ENCODE results near the gene TCF7L1.

The TCF7L1 gene

GRCh38 chr2:85257359-85257969, 124.3 kb downstream of the TCF7L1 start:
- DNase-seq: no peak

GRCh38 chr2:85257970-85258605, 124.9 kb downstream of the TCF7L1 start:
- no peak for DNase-seq

DNA sequence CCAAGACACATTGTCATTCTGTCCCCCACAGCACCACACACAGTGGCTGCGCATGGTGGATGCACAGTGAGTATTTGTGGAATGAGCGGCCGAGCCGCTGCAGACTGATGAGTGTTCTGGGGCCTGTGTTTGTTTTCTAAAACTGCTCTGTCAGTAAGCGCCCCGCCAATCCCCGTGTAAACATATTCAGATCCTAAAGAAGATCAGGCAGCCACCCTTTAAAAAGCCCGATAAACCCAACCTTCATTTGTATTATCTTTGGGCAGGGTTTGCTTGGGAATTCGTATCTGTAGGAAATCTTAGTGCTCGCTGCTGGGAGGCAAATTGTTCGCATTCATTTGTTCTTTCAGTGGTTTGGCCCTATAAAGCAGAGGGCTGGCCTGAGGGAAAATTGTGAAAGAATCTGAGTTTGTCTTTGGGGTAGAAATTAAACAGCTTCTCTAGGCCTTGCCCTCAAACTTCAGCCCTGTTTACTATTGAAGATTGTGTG, 126.0 kb downstream of the TCF7L1 start:
- DNase-seq: no peak

DNA sequence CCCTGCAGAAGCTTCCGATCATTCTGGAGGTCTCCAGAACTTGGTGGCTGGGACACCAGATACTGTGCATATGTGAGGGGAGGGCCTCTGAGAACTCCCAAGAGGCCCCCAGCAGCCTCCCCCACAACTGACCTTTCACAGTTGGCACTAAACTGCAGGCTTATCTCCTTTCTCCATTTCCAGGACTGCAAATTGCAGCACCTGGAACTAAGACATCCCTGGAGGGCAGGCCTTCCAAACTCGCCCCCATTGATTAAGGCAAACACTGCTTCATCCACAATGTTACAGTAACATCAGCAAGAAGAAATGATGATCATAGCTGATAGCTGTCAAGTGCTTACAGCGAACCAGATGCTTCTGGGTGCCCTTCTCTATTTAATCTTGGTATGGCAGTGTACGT, 126.7 kb downstream of the TCF7L1 start:
- DNase-seq: no peak

- no peak for DNase-seq
Observed at GRCh38 chr2:85263591-85263990, 130.4 kb downstream of the TCF7L1 start.

GRCh38 chr2:85264471-85264870, 131.3 kb downstream of the TCF7L1 start:
- no peak for DNase-seq

DNA sequence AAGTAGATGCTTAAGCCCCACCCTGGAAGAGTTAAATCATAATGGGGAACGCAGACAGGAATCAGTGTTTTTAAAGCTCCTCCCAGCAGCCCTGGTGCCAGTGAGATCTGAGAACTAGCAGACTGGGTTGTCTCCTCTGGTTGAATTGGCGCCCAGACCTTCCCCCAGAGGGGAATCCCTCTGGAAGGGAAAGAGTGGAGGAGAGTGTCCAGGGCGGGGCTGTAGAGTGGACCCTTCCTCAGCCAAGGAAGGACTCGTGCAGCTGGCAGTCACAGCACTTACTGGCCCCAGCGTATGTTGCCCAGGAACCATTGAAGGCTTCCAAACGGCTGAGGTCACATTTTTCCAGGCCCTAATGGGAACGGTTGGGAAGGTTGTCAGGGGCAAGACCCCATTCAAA, 132.1 kb downstream of the TCF7L1 start:
- DNase-seq: no peak

GRCh38 chr2:85266146-85267041, 133.2 kb downstream of the TCF7L1 start:
- peak; percentile 51 for DNase-seq

- DNase-seq: no peak
Observed at GRCh38 chr2:85269959-85270358, 136.8 kb downstream of the TCF7L1 start.

- no peak for DNase-seq
Observed at GRCh38 chr2:85272357-85272756, 139.2 kb downstream of the TCF7L1 start.

- peak; percentile 56 for DNase-seq
Observed at GRCh38 chr2:85273738-85274731, 140.8 kb downstream of the TCF7L1 start.

DNA sequence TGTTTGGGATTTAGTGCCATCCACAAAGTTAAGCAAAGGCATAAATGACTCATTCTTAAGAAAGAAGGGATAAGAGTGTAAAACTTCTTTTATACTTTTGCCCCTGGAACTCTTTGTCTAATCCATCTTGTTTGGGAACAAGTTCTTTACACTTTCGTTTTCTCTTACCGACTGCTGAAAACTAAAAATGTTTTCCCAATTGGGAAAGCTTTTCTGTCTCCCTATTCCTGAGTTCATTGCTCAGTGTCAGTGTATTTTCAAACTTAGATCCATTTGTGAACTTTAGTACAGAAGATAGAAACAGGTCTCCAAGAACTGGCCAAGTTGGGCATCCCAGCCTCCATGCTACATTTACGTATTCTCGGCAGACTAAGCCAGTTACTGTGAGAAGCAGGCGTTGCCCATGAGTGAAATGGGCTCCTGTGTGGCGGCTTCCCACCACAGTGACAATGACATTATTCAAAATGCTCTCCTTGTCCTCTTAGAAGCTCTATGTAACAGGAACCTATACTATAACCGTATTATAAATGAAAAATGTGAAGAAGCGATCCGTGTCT, 142.9 kb downstream of the TCF7L1 start:
- DNase-seq: no peak

GRCh38 chr2:85276571-85277118, 143.5 kb downstream of the TCF7L1 start:
- DNase-seq: no peak

- no peak for DNase-seq
Observed at GRCh38 chr2:85277416-85278158, 144.4 kb downstream of the TCF7L1 start.

DNA sequence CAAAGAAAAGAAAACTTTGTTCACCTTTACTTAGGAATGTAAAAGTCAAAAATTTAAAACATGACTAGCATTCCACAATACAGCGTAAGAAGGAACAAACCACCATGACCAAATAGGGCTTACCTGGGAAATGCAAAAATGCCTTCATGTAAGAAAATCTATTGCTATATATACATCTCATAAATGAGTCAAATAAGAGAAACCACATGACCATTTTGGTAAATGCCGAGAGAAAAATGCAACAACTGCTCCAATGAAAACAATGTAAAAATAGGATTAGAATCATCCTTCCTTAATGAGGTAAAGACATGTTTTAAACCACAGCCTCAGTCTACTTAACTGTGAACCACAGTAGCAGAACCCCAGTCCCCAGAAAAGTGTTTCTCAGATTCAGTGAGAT, 145.2 kb downstream of the TCF7L1 start:
- DNase-seq: no peak

GRCh38 chr2:85281553-85281952, 148.4 kb downstream of the TCF7L1 start:
- no peak for DNase-seq

DNA sequence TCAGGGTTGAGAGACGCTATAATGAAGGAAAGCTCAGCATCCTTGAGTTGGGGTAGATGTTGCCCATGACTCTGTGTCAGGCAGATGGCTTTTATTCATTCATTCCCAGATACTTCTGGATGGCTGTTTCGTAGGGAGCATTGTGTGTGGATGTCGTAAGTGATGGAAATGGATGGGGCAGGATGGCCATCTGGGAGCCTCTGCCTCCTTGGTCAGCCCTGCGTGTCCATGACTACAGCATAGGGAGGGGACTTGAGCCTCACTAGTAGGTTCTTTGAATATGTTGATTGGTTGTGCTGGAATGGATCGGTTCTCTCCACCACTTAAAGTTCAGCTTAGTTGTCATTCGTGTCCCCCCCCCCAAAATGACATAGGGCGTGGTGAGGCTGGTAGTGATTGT, 149.7 kb downstream of the TCF7L1 start:
- DNase-seq: no peak

GRCh38 chr2:85283641-85284040, 150.4 kb downstream of the TCF7L1 start:
- no peak for DNase-seq

GRCh38 chr2:85286918-85287317, 153.7 kb downstream of the TCF7L1 start:
- no peak for DNase-seq

DNA sequence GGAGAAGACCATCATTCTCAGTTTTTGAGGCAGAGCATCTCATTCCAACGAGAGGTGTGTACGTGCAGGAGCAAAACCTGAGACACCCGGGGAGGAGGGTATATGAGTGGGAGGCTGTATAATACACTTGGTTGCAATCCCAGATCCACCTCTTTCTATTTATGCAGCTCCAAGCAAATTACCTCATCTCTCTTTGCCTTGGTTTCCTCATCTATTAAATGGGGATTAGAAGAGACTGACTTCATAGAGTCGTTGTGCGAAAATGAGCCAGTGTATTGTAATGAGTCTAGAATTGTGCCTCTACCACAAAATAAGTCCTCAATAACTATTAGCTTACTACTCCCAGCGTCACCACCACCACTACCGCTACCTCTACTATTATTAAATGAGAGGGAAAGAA, 154.5 kb downstream of the TCF7L1 start:
- DNase-seq: no peak

DNA sequence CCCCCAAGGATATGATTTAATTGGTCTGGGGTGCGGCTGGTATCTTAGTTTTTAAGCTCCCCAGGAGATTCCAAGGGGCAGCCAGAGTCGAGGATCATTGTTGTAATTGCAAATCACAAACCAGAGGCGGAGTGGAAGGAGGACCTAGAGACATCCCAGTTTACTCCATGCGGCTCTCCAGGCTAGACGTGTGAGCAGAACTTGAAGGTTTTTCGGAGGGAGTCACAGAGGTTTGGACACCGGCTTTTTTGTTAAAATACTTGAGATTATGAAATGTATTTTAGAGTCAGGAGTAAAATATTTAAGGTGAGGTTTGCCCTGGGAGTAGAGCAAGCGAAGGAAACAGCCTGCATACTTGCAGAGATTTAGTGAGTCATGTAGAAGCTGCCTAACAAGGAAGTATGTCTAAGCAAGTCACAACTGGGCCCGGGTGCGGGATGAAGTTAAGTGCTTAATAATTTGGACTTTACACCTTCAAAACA, 155.1 kb downstream of the TCF7L1 start:
- peak; percentile 40 for DNase-seq

All from NCI-H69 (cell line).